Activated T-helper 9 cell treated with anti-CD3 and anti-CD28 coated beads, Interleukin-2, amount 50 U/mL, for 16 hours (primary cell): ENCODE results near the gene DMXL2.
"Not testable (repeated sequence)": the region's sequence is repeated elsewhere in the genome, so short reads cannot be mapped to it uniquely, and the experiment has no call there.

Experiments used
- DNase-seq: peaks from one replicate; pipeline ENCODE4 v3.0.0-alpha.2; 2020; ENCODE audit warnings: low read depth

DMXL2 gene

DNA sequence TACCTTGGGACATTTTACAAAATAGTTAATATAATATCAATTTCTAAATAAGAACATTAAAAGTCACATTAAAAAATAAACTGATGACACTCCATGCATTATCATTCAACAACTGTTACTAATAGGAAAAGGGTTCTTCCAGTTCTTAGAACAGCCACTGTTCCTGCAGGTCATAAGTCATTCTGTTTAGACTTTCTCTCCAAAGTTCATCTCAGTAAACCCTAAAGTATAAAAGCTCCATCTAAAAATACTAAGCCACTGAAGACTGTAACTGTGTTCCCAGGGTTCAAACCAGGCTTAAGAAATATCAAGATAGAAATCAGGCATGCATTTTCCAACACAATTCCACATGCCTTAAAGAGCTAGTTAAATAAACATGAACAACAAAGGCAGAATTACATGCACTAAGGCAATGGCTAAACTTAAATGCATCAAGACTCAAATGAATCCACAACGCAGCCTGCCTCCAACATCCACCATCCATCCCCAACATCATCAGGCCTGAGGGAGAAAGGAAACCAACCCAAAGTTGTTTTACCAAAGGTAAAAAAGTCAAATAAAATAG lies 46.2 kb downstream of the DMXL2 start:
- DNase-seq: no peak

DNA sequence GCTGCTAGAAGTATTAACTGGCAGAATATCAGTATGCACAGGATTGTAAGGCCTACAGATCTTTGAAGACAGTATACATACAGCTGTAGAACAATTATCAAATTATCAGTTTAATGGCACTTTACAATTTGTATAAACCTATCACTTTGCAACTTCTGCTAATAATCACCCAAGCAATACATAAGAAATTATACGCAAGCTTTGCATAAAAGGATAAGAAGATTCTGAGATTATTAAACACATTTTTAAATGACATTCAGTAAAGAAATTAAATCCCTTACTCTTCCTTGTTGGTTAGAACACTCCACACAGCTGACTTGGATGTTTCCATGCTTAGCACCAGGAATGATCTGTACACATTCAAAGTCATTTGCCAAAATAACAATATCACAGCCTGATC lies 46.8 kb downstream of the DMXL2 start:
- DNase-seq: no peak

DNA sequence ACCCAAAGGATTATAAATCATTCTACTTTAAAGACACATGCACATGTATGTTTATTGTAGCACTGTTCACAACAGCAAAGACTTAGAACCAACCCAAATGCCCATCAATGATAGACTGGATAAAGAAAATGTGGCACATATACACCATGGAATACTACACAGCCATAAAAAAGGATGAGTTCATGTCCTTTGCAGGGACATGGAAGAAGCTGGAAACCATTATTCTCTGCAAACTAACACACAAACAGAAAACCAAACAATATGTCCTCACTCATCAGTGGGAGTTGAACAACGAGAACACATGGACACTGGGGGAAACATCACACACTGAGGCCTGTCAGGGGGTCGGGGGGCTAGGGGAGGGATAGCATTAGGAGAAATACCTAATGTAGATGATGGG lies 49.2 kb downstream of the DMXL2 start:
- DNase-seq: not testable (repeated sequence)

DNA sequence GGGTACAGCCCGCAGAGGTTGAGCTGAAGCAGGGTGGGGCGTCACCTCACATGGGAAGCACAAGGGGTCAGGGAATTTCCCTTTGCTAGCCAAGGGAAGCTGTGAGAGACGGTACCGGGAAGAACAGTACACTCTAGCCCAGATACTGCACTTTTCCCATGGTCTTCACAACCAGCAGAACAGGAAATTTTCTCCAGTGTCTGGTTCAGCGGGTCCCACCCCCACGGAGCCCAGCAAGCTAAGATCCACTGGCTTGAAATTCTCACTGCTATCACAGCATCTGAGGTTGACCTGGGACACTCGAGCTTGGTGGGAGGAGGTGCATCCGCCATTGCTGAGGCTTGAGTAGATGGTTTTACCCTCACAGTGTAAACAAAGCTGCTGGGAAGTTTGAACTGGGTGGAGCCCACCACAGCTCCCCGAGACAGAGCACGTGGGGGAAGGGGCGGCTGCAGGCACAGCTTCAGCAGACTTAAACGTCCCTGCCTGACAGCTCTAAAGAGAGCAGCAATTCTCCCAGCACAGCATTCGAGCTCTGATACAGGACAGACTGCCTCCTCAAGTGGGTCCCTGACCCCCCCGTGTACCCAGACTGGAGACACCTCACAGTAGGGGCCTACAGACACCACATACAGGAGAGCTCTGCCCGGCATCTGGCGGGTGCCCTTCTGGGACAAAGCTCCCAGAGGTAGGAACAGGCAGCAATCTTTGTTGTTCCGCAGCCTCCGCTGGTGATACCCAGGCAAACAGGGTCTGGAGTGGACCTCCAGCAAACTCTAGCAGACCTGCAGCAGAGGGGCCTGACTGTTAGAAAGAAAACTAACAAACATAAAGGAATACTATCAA lies 53.4 kb downstream of the DMXL2 start:
- DNase-seq: not testable (repeated sequence)

DNA sequence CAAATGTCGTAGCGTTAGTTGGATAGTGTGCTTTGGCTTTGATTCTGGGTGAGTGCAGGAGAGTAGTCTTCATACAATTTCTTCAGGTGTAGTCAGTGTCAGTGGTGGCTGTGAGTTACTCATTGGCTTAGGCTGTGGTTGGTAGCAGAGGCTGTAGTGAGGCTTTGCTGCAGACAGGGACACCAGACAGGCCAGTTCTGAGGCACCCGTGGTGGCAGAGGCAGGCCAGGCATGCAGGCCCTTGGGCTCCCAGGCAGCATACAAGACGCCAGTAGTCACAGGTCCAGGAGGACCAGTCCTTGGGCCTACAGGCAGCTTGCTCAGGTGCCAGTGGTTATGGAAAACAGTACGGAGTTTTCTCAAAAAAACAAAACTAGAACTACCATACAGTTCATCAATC lies 61.3 kb downstream of the DMXL2 start:
- DNase-seq: no peak

DNA sequence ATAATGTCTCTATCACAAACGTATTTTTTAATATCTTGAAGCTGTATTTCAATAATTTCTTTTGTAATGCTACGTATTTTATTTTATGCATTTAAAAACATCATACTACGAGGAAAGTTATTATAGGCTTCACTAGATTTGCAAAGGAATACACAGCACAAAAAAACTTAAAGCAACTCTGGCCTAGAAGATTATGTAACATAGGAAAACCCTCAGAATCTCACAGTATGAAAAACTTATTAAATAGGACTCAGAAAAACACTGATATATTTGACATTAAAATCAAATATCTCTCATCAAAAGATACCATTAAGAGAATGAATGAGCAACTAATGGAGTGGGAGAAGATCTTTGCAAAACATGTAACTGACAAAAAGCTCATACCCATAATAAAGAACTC lies 63.7 kb downstream of the DMXL2 start:
- no peak for DNase-seq

DNA sequence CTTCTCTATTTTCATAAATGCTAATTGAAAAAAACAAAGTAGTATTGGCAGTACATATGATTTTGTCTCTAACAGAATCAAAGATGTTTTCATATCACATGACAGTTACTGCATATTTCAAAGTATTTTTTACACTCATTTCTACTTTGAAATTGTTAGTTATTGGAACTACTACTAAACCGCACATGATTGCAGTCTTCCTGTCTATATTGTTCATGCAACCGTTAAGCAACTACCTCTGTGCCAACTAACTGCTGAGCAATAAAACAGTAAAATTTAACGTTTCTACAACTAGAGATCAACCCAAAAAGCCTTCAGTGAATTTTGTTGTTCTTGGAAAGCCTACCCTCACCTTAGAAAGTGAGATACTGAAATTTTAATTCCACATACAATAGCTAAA lies 64.2 kb downstream of the DMXL2 start:
- DNase-seq: no peak

DNA sequence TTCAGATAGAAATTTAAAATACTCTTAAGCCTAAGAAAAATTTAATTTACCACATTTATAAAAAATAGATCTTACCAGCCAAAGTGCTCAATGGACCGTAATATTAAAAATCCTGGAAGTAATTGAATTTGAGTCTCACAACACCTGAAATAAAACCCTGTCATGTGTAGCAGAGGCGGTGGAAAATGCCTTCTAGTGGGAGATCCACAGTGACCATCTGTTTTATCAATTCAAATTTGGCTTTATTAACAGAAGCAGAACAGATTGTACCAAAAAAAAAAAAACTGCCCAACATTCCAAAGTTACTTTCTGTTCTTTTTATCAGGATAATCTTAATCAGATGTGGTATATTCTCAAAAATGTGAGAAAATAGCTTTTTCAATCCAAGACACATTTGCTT lies 71.7 kb downstream of the DMXL2 start:
- no peak for DNase-seq

DNA sequence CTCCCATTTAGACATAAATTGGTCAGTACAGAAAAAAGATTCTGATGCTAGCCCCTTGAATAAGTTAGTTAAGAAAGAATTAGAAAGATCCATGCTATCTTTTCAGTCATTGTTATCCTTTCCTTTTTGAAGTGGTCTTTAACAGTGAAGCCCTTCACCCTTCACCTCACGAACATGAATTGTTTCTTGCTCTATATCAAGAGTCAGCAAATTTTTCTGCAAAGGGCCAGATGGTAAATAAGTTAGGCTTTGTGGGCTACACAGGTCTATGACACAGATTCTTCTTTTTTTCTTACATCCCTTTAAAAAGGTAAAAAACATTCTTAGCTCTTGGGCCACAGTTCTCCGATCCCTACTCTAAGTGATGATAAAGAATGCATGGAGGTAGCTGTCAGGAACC lies 74.9 kb downstream of the DMXL2 start:
- no peak for DNase-seq

DNA sequence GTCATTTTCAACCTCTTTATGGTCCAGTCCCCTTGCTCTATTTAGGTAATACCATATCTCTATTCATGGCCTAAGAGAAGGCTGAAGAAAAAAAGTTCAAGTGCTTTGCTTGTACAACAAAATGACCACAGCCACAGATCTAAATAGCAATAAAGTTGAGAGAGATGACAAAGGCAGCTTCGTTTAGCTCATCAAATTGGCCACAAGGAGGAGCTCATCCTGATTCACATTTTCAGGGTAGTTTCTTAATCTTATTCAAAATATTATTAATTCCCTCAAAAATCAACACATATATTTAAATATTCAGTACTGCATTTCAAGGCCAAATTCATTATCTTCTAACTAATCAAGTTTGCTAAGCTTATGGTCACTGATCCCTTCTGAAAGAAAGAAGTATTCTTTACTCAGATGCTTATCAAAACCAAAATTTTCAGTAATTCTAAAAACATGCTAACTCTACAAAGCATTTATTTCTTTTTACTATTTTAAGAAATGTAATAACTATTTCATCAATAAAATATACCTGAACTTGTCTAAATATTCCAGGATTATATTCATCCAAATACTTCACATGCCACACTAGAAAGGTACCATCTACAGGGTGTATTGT lies 85.5 kb downstream of the DMXL2 start:
- no peak for DNase-seq

DNA sequence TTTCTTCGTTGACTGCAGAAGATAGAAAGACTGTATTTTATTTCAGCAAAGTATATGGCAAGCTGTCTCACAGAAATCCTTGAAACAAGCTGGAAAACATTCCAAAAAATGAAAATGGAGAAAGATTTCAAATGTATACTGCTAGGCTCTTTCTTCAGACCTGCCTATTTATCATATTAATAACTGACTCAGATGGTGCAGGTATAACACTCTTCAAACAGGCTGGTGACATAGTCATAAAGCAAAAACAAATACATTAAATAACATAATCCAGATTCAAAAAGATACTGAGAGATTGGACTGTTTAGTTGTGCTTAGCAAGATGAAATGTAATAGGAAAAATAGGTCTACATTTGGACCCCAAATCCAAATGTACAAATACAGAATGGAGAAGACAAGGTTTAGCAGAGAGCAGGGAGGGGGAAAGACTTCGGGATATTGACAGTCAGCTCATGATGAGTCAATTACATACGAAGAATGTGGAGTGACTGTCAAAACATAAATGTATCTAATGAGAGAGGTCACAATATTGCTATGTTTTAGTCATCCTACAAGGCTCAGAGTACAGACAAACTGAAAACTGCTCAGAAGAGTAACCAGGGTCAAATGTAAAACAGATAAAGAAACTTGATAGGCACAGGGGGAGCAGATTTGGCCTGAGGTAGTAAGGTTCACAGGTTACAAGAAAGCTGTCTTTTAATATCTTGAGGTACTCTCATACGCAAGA lies 88.7 kb downstream of the DMXL2 start:
- DNase-seq: no peak

DNA sequence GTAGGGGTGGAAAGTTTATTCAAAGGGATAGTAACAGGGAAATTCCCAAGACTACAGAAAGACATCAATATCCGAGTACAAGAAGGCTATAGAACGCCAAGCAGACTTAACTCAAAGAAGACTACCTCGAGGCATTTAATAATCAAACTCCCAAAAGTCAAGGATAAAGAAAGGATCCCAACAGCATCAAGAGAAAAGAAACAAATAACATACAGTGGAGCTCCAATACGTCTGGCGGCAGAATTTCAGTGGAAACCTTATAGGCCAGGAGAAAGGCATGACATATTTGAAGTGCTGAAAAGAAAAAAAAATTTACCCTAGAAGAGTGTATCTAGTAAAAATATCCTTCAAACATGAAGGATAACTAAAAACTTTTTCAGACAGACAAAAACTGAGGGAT lies 95.6 kb downstream of the DMXL2 start:
- DNase-seq: no peak

DNA sequence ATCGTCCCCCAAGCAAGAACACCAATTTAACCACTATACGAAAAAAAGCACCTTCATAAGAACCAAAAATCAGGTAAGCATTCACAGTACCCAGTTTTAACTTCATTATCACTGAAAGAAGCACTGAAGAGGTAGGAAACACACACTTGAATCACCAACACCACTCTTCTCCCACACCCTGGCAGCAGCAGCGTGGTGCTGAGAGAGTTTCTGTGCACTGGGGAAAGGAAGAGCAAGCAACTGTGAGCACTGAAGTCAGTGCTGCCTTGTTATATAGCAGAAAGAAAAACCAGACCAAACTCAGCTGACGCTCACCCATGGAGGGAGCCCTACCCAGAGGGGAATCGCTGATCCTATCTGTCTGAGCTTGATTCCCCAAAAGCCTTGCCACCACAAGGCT lies 98.2 kb downstream of the DMXL2 start:
- no peak for DNase-seq

DNA sequence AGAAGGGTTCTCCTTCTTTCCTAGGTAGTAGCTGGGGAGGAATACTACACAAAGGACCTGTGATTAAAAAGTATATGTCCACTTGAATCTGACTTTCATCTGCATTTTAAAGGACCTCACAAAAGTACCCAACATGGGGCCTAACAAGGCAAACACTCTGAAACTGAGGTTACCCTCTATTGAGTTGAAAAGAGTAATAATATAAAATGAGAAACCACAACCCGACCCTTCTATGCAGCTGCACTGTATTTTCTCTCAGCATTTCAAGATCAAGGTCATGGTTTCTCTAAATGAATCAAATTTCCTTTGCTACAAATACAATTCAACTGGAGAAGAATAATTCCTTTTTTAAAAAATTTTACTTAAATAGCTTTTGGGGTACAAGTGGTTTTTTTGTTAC lies 106.3 kb downstream of the DMXL2 start:
- no peak for DNase-seq

DNA sequence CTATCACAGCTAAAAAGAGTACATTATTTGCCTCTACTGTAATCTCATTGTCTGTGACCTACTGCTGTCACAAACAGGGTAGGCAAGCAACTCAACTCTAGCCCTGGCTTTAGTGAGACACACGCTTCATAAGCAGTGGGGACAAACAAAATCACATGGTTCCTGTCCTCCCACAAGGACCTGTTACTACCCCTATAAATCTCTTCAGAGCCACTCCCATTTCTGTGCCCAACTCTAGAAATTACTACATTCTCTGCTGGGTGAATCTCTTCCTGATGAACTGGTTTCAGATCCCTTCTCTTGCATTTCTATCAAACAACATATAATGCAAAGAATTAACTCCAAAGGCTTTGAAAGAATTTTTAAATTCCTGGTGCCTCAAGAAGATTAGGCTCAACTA lies 117.3 kb downstream of the DMXL2 start:
- no peak for DNase-seq

DNA sequence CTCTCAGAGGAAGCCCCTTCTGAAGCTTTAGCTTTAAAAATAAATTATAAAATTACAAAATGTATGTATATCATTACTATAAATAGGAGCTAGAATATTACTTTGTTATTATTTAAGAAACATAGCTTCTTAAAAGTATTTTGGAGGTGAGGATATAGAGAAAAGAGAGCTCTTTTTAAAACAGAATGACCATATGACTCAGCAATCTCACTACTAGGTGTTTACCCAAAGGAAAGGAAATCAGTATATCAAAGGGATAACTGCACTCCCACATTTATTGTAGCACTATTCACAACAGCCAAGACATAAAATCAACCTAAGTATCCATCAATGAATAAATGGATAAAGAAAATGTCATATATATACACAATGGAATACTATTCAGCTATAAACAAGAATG lies 119.6 kb downstream of the DMXL2 start:
- DNase-seq: no peak

DNA sequence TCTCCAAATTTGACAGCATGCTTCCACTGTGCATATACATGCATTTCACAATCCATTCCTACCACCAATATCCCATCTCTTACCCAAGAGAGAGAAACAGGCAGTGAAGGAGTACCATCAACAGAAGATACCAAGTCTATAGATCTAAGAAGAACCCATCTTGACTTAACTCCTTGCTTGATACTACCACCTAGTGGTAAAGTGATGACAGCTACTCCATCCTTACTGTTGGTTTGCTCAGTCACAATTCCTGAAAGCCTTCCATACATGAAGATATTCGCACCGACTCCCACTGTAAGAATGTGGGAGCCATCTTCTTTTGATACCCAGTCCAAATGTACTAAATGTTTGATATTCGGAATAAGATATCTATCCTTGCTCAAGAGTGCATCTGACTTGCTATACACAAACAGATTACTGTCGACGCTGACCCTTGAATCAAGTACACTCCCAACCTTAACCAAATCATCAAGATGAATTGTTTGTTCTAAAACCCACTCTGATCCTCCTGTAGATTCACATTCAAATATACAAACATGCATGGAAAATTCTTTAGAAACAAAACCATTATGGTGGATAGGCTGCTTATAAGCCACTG lies 123.1 kb downstream of the DMXL2 start:
- no peak for DNase-seq

DNA sequence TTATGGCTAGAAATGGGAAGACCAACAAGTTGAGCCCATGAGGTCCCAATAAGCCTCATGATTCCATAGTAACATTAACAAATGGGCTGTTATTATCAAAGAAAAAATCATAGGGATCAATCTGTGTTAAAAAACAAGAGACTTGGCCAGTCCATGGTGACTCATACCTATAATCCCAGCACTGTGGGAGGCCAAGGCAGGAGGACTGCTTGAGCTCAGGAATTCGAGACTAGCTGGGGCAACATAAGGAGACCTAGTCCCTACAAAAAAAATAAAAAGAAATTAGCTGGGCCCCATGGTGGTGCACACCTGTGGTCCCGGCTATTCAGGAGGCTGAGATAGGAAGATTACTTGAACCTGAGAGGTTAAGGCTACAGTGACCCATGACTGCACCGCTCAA lies 124.8 kb downstream of the DMXL2 start:
- DNase-seq: no peak

DNA sequence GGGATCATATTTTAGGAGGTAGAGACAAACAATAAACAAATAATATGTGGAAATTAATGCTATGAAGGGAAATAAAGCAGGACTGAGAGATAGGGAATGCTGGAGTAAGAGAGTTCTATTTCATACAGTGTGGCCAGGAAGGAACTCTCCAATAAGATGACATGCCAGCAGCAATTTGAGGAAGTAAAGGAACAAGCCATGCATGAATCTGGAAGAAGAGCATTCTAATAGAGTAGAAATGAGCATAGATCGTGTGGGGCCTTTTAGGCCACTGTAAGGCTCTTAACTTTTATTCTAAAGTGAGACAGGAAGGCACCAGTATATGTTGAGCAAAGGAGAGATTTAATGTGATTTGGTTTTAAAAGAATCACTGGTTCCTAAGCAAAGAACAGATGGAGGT lies 126.3 kb downstream of the DMXL2 start:
- no peak for DNase-seq

DNA sequence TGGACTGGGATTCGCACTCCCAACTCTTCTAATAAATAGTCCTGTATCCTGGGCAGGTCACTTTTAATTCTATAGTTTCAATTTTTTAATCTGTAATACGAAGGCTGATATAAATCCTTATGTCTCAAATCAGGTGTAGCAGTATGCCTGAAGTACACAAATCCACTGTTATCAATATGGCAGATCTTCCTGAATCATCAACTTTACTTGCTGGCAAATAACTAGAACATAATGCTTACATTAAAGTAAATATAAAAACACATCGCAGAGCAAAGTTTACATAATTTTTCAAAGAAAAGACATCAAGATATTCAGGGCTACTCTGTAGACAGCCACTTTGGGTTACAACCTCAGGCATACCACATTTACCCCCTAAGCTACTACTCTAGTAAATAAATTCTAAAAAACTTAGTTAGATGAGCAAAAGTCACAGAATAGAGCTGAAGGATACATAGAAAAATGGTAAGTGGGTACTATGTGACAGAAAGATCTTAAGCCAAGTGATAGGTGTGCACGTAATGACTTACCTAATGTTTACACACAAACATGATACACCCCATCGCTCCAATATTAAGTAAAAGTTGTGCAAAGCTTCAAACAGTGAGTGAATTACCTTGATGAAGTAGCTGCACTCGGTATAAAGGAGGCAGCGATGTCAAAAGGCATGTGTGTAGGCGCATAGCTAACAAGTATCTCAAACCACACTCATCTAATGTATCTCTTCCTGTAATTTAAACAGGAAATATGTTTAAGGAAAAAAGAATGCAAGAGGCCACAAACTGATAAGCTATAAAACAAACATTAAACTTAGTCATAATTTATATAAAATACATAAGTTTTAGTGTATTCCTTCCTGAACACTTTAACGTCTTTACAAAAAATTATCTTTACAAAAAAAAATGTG lies 127.9 kb downstream of the DMXL2 start:
- no peak for DNase-seq

DNA sequence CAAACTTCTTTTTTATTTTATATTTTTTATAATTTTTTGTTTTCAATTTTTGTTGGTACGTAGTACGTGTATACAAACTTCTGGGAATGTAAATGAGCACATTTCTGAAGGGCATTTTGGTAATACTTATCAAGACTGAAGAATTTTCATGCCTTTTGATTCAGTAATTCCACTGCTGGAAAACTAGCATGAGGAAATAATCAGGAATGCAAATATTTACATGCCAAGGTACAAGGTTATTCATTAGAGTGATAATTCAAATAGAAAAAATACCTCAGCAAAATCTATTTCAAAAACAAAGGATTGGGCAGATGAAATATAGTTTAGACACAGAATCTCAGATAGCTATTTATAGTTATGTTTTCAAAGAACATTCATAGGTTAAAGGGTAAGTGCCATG lies 128.7 kb downstream of the DMXL2 start:
- DNase-seq: no peak
